ENCODE measurements around the gene LGR6.
A peak's percentile ranks its signal among the peaks of the same experiment; 100 is the strongest.

Gene LGR6

DNA sequence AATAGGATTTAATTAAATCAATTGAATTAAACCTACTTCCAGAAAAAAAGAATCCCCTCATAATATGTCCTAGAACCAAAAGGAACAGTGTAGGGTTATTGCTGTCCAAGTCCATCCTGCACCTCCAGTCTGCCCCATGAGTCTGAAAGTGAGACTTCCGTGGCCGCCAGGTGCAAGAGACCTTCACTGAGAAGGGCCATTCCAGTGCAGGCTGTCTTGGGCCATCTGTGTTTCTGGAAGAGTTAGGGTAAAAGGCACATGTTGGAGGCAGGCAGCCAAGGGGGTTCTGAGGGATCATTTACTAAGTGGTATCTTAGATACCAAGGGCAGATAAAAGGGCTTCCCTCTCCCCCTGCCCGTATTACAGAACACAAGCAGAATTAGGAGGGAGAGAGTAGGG, 117.1 kb downstream of the LGR6 start:
- H3K4me2 ChIP-seq (ENCODE audit: low read length): no peak overlapping the region
- H3K79me2 ChIP-seq (ENCODE audit: insufficient read depth, low read length): no peaks in the 10 kb centered on the region
- H3K27ac ChIP-seq (ENCODE audit: low read depth, low read length, poor library complexity, severe bottlenecking): no peak overlapping the region
- no peak overlapping the region for H3K9ac ChIP-seq (ENCODE audit: low read length)
- peaks cover 8% of the 10 kb centered on the region; the same call in 1 of the 2 replicates for H3K27me3 ChIP-seq (ENCODE audit: insufficient read depth, low read length)
- no peaks in the 10 kb centered on the region for H3K9me3 ChIP-seq (ENCODE audit: low read length)
- H4K20me1 ChIP-seq (ENCODE audit: insufficient read depth, low read length): no peaks in the 10 kb centered on the region
- no peak overlapping the region for H3K4me3 ChIP-seq (ENCODE audit: low read depth, low read length, poor library complexity, severe bottlenecking)
- no peaks in the 10 kb centered on the region for H3K4me1 ChIP-seq (ENCODE audit: insufficient read depth, low read length, severe bottlenecking)
- no peaks in the 10 kb centered on the region for H3K9me2 ChIP-seq (ENCODE audit: low read depth, low read length)
- TF ChIP-seq, protein P1, sequence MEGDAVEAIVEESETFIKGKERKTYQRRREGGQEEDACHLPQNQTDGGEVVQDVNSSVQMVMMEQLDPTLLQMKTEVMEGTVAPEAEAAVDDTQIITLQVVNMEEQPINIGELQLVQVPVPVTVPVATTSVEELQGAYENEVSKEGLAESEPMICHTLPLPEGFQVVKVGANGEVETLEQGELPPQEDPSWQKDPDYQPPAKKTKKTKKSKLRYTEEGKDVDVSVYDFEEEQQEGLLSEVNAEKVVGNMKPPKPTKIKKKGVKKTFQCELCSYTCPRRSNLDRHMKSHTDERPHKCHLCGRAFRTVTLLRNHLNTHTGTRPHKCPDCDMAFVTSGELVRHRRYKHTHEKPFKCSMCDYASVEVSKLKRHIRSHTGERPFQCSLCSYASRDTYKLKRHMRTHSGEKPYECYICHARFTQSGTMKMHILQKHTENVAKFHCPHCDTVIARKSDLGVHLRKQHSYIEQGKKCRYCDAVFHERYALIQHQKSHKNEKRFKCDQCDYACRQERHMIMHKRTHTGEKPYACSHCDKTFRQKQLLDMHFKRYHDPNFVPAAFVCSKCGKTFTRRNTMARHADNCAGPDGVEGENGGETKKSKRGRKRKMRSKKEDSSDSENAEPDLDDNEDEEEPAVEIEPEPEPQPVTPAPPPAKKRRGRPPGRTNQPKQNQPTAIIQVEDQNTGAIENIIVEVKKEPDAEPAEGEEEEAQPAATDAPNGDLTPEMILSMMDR (IDR thresholded peaks at IDR 0.05; ENCODE audit: low read length): no peak
- TF ChIP-seq EZH2 (IDR thresholded peaks at IDR 0.05; ENCODE audit: borderline replicate concordance, low read length): no peak
- no peaks in the 10 kb centered on the region for H3K36me3 ChIP-seq (ENCODE audit: insufficient read depth, low read length)
- no peaks in the 10 kb centered on the region for H3F3A ChIP-seq (ENCODE audit: insufficient read depth, low read length)
- H2AFZ ChIP-seq (ENCODE audit: low read length): no peak overlapping the region

DNA sequence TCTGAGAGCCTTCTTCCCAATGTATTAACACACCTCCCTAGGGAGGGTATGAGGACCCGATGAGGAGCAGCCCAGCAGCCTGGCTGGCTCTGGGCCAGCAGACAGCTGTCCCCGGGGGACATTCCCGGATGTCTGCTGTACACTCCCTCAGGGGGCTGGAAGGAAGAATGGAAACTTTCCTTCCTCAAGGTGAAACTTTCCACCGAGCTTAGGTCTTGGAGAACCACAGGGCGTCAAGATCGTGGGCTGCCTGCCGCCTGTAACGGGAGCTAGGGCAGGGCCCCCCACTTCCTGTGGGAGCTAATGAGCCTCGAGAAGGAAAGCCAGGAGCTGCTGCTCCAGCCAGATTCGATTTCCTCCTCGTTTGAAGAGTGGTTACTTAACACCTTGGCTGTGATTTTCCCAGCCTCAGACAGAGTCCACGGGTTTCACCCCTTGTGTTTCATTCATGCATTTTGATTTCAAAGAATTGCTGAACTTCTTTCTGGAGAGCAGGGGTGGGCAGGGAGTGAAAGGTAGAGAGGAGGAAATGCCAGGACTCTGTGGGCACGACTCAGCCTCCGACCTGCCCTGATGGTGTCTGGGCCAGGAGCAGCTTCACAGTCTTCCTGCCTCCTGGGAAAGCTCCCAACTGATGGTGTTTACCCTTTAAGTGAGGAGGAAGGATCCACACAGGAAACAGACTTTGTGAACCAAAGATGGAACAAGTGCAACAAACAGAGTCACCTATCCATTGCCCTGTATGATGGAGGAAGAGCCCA, 118.5 kb downstream of the LGR6 start:
- no peaks in the 10 kb centered on the region for H3K4me1 ChIP-seq (ENCODE audit: insufficient read depth, low read length, severe bottlenecking)
- H4K20me1 ChIP-seq (ENCODE audit: insufficient read depth, low read length): no peaks in the 10 kb centered on the region
- no peaks in the 10 kb centered on the region for H3K79me2 ChIP-seq (ENCODE audit: insufficient read depth, low read length)
- no peaks in the 10 kb centered on the region for H3K9me2 ChIP-seq (ENCODE audit: low read depth, low read length)
- H3K9ac ChIP-seq (ENCODE audit: low read length): no peak overlapping the region
- H3K36me3 ChIP-seq (ENCODE audit: insufficient read depth, low read length): no peaks in the 10 kb centered on the region
- H3K4me2 ChIP-seq (ENCODE audit: low read length): no peak overlapping the region
- H3K27me3 ChIP-seq (ENCODE audit: insufficient read depth, low read length): peaks cover 8% of the 10 kb centered on the region; the same call in 1 of the 2 replicates
- no peak for TF ChIP-seq EZH2 (IDR thresholded peaks at IDR 0.05; ENCODE audit: borderline replicate concordance, low read length)
- TF ChIP-seq, protein P1 (IDR thresholded peaks at IDR 0.05; ENCODE audit: low read length): no peak
- no peaks in the 10 kb centered on the region for H3F3A ChIP-seq (ENCODE audit: insufficient read depth, low read length)
- H2AFZ ChIP-seq (ENCODE audit: low read length): no peak overlapping the region
- H3K4me3 ChIP-seq (ENCODE audit: low read depth, low read length, poor library complexity, severe bottlenecking): no peak overlapping the region
- no peak overlapping the region for H3K27ac ChIP-seq (ENCODE audit: low read depth, low read length, poor library complexity, severe bottlenecking)
- H3K9me3 ChIP-seq (ENCODE audit: low read length): no peaks in the 10 kb centered on the region

DNA sequence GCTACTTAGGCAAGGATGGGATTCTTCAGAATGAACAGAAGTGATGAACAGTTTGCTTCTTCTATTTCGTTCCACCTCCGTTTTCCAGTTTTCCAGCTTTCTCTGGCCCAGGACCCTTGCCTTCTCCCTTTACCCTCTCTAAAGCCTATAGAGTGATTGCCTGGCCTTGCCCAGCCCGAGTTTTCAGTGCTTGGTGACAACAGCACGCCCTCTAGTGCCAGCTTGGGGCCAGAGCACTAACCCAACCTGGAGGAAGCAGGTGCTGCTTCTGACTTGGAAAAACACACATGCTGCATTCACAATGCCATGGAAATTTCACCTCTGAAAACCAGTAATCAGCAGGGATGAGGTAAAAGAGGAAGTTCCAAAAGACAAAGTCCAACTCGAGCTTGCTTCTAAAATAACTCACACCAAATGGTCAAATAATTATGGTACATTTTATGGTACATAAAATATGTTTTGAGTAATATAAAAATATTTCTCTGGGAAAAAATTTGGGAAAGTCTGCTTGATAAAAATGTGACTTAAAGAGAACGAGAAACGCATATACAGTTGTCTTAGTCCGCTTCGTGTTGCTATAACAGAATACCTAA, 122.1 kb downstream of the LGR6 start:
- Histone ChIP-seq H3K36me3 (ENCODE audit: insufficient read depth, low read length) (no peaks in the 10 kb centered on the region), H3K9me3 (ENCODE audit: low read length) (no peaks in the 10 kb centered on the region), H3K4me2 (ENCODE audit: low read length) (no peak overlapping the region), H3K4me3 (ENCODE audit: low read depth, low read length, poor library complexity, severe bottlenecking) (no peak overlapping the region), H3F3A (ENCODE audit: insufficient read depth, low read length) (no peaks in the 10 kb centered on the region), H4K20me1 (ENCODE audit: insufficient read depth, low read length) (no peaks in the 10 kb centered on the region), H2AFZ (ENCODE audit: low read length) (no peak overlapping the region), H3K9me2 (ENCODE audit: low read depth, low read length) (no peaks in the 10 kb centered on the region), H3K27me3 (ENCODE audit: insufficient read depth, low read length) (peaks cover 14% of the 10 kb centered on the region; the same call in 1 of the 2 replicates), H3K4me1 (ENCODE audit: insufficient read depth, low read length, severe bottlenecking) (no peaks in the 10 kb centered on the region), H3K79me2 (ENCODE audit: insufficient read depth, low read length) (no peaks in the 10 kb centered on the region), H3K9ac (ENCODE audit: low read length) (no peak overlapping the region), H3K27ac (ENCODE audit: low read depth, low read length, poor library complexity, severe bottlenecking) (no peak overlapping the region)
- TF ChIP-seq, protein P1 (IDR thresholded peaks at IDR 0.05; ENCODE audit: low read length): peak; percentile 97
- no peak for TF ChIP-seq EZH2 (IDR thresholded peaks at IDR 0.05; ENCODE audit: borderline replicate concordance, low read length)

All from OCI-LY1 (cell line).